Hepatocyte (in vitro differentiated cells): ENCODE measurements around the gene GAS1.

ENCODE experiments used
- CTCF ChIP-seq: fragments of 200-600 bp; sonication (generic); IDR thresholded peaks from 2 replicates; pipeline ENCODE4 v1.5.1; 2016; ENCODE audit warnings: antibody characterized with exemption, mild to moderate bottlenecking; ENCODE audit not compliant: poor library complexity
- EZH2phosphoT487 ChIP-seq: fragments of 200-600 bp; sonication (generic); IDR thresholded peaks from one replicate; pipeline ENCODE4 v1.6.1; 2018; ENCODE audit warnings: antibody characterized with exemption, mild to moderate bottlenecking, low read depth, moderate library complexity; ENCODE audit not compliant: unreplicated experiment, severe bottlenecking

DNA sequence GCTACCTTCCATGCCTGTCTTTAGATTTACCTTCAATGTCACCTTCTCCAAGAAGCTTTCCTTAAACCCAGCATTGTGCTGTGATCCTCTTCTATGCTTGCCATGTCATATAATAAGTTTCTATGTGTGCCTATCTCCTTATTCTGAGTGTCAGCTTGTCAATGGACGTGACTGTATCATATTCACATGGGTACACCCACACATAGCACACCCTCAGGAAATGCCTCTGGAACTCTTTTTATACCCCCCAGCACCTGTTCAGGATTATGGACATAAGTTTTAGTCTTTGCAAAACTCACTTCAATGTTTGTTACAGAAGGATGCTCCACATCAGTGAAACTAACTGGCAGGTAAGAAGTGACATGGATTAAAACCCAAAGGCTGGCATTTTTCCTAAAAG is 7.4 kb downstream of the GAS1 start:
- TF ChIP-seq CTCF (no peak), EZH2phosphoT487 (no peak)
